GM12873 (cell line): ENCODE measurements around the gene SLC5A1.

ENCODE experiments used
- CTCF ChIP-seq: IDR thresholded peaks from 2 replicates; pipeline ENCODE4 v1.5.1; 2012; ENCODE audit warnings: low read depth, mild to moderate bottlenecking, moderate library complexity, low read length, control low read depth; ENCODE audit not compliant: insufficient read depth; ENCODE audit errors: missing control alignments

Gene SLC5A1

GRCh38 chr22:32031466-32031865 is 11.6 kb upstream of the SLC5A1 start:
- TF ChIP-seq CTCF: no peak

GRCh38 chr22:32034275-32034674 is 8.8 kb upstream of the SLC5A1 start:
- TF ChIP-seq CTCF: no peak

GRCh38 chr22:32037236-32037635 is 5.8 kb upstream of the SLC5A1 start:
- no peak for TF ChIP-seq CTCF

GRCh38 chr22:32040324-32040904 is 2.6 kb upstream of the SLC5A1 start:
- no peak for TF ChIP-seq CTCF

GRCh38 chr22:32043391-32043790 is 330 bp downstream of the SLC5A1 start:
- TF ChIP-seq CTCF: no peak

GRCh38 chr22:32044477-32044876 is 1.4 kb downstream of the SLC5A1 start:
- no peak for TF ChIP-seq CTCF

GRCh38 chr22:32044913-32045312 is 1.9 kb downstream of the SLC5A1 start:
- no peak for TF ChIP-seq CTCF
